CD4-positive, alpha-beta T cell treated with Interleukin-6 for 4 hours (primary cell): ENCODE results near the gene MRPL33.

Source experiments
- DNase-seq: peaks from one replicate; pipeline ENCODE4 v3.0.0-alpha.2; 2020; ENCODE audit warnings: mixed read lengths

MRPL33 gene

GRCh38 chr2:27810455-27810854 lies 38.9 kb downstream of the MRPL33 start:
- DNase-seq, result no peak

GRCh38 chr2:27811768-27812167 lies 40.2 kb downstream of the MRPL33 start:
- DNase-seq, result no peak

GRCh38 chr2:27814758-27815157 lies 43.2 kb downstream of the MRPL33 start:
- no peak for DNase-seq

GRCh38 chr2:27815860-27816438 lies 44.4 kb downstream of the MRPL33 start:
- DNase-seq, result no peak

- DNase-seq, result no peak
Observed at GRCh38 chr2:27822049-27822448, 50.5 kb downstream of the MRPL33 start.

GRCh38 chr2:27823135-27823534 lies 51.6 kb downstream of the MRPL33 start:
- no peak for DNase-seq

GRCh38 chr2:27823569-27823968 lies 52.0 kb downstream of the MRPL33 start:
- no peak for DNase-seq

GRCh38 chr2:27824401-27824800 lies 52.9 kb downstream of the MRPL33 start:
- DNase-seq, result no peak

- DNase-seq, result no peak
Observed at GRCh38 chr2:27828305-27828704, 56.8 kb downstream of the MRPL33 start.
